Measurements from ENCODE around the gene ZNF408.

ZNF408 gene

GRCh38 chr11:46675949-46676348 is 24.9 kb upstream of the ZNF408 start:
- DNase-seq (ENCODE audit: low read depth in 4 of 4, low spot score in 1 of 4): no peak

- DNase-seq (ENCODE audit: low read depth in 4 of 4, low spot score in 1 of 4): no peak
Observed at GRCh38 chr11:46676436-46677158, 24.2 kb upstream of the ZNF408 start.

- no peak for DNase-seq (ENCODE audit: low read depth in 4 of 4, low spot score in 1 of 4)
Observed at GRCh38 chr11:46677169-46677568, 23.7 kb upstream of the ZNF408 start.

DNA sequence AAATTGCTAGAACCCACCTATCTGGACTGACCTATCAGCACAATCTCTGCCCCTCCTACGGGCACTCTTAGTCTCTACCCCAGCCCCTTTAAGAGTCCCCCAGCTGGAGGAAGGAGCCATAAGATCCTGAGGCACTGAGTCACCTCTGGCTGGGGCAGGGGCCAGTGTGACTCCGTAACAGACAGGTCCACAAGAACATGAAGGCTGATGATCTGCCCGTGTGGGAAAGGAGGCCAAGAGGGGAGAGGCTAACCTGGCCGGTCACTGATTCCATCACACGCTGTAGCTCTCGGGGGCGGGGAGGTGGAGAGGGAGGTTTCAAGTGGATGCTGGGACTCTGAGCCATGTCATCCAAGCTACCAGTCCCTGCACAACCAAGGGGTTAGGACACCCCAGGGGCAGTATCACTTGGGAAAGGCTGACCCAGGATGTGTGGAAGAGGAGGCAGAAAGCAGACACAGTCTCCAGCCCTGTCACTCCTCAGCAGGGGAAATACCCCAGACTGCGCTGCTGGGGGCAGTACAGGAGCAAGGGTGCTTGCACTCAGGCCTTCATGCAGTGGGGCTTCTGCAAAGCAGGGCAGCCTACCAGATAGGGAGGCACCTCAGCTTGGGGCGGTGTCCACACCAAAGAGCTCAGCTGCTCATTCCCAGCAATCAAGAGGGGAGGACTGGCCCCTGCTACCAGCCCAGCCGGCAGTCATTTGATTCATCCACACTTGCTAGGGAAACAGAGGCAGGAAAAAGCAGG is 22.7 kb upstream of the ZNF408 start:
- no peak for DNase-seq (ENCODE audit: low read depth in 4 of 4, low spot score in 1 of 4)

- DNase-seq (ENCODE audit: low read depth in 4 of 4, low spot score in 1 of 4): no peak
Observed at GRCh38 chr11:46678741-46679130, 22.1 kb upstream of the ZNF408 start.

DNA sequence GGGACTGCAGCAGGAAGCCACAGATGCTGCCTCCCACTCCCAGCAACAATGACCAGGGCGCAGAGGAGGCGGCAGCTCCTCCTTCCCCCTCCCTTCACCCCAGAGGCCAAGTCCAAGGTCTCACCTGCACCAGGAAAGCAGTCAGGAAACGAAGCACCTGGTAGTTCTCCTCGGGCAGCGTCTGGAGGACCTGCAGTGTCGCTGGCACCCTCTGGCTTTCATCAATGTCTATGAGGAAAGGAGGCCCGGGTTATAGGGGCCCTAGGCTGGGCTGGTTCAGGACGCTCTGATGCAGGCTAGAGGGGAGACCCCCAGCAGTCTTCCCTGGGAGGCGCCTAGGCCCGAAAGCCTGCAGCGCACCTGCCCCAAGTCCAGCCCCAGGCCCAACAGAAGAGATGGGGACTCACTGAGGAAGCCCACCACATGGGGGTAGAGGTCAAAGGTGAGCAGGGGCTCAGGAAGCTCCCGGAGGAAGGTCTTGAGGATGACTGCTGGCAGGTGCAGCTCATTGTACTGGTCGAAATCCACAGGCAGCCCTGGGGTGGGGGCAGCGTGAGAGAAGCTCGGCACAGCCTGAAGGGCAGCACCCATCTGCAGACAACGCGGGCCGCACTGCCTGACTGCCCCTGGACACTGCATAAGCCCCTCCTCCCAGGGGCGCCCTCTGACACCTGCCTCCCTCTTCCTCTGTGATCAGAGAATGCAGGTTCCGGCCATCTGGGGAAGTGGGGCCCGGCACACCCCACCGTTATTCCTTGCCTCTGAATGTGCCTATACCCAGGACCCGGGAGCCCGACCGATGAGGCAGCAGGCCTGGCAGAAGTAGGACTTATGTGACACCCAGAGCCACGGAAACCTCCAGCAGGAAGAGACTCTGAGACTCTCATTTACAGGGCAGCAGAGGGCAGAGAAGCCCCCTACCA is 21.3 kb upstream of the ZNF408 start:
- DNase-seq (ENCODE audit: low read depth in 4 of 4, low spot score in 1 of 4): no peak

DNA sequence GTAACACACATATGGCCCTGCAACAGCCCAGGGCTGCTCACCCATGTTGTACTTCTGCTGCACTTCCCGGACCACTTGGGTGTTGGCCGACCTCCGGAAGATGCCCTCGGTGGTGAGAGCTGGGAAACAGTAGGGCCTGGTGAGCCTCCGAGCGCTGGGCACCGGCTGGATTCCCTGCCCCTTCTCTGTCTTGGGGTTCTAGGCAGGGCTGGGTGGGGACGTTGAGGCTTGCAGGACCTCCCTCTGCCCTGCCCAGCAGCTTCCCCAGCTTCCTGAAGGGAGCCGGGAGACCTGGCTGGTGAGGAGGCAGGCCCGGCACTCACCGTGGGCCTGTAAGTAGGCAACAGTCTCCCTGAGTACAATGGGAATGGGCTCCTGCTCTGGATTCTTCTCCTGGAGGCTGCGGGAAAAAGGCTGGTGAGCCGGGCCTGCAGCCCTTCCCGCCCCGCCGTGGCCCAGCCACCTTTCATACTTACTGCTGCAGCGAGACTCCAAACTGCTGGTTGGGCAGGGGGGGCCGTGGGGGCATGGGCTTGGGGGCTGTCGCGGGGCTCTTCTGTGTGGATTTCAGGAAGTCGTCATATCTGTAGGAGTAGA is 20.6 kb upstream of the ZNF408 start:
- DNase-seq (ENCODE audit: low read depth in 4 of 4, low spot score in 1 of 4): no peak

DNA sequence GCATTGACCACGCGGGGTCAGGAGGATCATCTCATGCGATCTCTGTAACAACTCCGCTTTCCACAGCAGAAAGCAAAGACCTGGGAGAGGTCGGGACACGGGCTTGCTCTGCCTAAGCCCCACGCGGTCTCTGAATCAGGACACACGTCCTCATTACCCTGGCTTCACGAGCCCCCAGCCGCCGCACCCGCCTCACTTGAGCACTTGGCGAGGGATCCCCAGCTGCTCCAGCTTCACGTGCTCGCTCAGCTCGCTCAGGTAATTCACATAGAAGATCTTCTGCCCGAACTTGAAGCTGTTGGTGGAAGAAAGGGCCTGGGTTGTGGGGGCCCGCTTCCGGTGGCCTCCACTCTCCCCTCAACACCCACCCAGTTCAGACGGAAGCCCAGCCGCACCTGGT is 20.0 kb upstream of the ZNF408 start:
- DNase-seq (ENCODE audit: low read depth in 4 of 4, low spot score in 1 of 4): no peak

- no peak for DNase-seq (ENCODE audit: low read depth in 4 of 4, low spot score in 1 of 4)
Observed at GRCh38 chr11:46681814-46682213, 19.0 kb upstream of the ZNF408 start.

DNA sequence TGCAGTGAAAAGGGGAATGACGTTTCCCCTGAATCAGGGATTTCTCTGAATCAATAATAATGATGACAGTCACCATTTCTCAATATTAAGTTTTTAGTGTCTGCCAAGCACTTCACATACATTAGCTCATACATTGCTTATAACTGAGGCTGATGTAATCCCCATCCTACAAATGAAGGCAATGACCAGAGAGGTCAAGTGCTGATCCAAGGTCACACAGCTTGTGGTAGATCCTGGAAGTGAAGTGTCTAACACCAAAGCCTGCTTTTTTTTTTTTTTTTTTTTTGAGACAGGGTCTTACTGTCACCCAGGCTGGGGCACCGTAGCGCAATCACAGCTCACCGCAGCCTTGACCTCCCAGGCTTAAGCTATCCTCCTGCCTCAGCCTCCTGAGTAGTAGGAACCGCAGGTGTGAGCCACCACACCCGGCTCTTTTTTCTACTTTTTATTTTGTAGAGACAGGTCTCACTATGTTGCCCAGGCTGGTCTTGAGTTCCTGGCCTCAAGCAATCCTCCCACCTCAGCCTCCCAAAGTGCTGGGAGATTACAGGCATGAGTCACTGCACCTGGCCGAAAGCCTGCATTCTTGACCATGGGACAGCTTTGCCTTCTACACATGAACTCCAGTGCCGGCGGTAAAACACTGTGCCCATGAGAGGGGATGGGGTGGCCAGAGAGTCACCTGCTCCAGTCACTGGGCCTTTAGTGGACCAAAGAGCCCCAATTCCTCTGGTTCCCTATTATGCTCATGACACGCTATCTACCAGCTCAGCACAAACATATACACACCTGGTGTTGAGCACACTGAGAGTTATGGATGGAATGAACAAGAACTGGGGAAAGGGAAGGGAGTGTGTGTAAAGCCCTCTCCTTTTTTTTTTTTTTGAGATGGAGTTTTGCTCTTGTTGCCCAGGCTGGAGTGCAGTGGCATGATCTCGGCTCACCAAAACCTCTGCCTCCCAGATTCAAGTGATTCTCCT is 17.8 kb upstream of the ZNF408 start:
- no peak for DNase-seq (ENCODE audit: low read depth in 4 of 4, low spot score in 1 of 4)

DNA sequence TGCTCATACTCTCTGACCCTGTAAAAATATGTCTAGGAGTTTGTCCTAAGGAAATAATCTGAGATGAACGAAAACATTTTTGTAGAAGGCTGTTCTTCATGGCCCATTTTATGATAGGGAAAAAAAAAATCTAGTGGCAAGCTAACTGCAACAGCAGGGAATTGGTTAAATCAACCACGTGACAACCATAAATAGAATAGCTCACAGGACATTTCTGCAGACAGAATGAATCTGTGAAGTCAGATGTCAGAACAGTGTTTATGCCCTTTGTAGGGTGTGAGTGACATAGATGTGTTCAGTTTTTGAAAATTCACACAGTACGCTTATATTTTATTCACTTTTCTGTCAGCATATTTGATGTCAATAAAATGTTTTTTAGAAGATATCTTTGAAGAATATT is 16.5 kb upstream of the ZNF408 start:
- DNase-seq (ENCODE audit: low read depth in 4 of 4, low spot score in 1 of 4): no peak

DNA sequence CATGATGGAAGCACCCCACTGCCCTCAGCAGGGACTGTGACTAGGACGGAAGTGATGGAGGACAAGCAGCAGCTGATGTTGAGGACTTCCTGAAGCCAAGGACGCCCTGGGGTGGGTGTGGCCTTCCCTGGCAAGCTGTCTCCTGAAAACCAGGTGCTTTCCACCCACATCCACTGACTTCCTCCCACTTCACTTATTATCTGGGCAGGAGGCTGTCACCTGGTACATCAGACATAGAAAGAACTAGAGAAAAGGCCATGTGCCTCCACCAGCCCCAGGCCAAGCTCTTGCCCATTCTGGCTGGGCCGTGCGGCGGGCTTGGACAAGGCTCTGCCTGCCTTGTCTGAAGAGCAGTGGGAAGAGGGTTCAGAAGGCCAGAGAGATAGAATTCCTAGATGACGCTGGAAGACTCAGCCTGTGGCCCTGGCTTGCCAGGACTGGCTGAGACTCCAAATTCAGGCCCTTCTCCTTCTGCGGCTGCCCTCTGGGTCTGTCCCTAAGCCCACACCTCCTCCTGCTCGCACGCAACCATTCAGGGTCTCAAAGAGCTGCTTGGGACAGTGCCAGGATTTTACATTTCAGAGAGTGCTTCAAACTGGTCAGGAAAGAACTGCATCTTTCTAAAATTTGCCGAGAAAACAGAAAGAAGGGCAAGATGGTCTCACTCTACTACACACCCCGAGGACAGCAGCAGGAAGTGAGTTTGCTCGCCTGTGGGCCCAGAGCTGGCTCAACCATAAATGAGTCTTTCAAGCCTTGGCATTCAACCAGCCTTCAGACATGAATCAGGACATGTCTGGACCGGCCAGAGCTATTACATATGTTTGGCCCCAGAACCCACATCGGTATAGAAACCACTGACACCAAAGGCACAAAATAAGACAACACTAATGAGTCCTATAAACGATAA is 13.7 kb upstream of the ZNF408 start:
- no peak for DNase-seq (ENCODE audit: low read depth in 4 of 4, low spot score in 1 of 4)

- no peak for DNase-seq (ENCODE audit: low read depth in 4 of 4, low spot score in 1 of 4)
Observed at GRCh38 chr11:46690702-46691101, 10.1 kb upstream of the ZNF408 start.

DNA sequence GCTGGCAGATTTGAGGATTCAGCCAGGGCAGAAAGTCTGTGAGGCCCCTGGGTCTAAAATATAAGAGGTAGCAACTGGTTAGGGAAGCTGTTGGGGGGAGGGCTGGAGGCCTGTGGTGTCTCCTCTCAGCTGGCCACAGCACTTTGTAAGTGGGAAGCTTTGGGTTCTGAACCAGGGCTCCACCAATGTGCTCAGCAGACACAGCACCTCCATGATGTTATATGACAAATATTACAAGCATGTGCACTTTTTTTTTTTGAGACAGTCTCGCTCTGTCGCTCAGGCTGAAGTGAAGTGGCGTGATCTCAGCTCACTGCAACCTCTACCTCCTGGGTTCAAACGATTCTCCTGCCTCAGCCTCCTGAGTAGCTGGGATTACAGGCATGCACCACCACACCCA is 8.4 kb upstream of the ZNF408 start:
- DNase-seq (ENCODE audit: low read depth in 4 of 4, low spot score in 1 of 4): no peak

GRCh38 chr11:46693597-46694012 is 7.2 kb upstream of the ZNF408 start:
- no peak for DNase-seq (ENCODE audit: low read depth in 4 of 4, low spot score in 1 of 4)

DNA sequence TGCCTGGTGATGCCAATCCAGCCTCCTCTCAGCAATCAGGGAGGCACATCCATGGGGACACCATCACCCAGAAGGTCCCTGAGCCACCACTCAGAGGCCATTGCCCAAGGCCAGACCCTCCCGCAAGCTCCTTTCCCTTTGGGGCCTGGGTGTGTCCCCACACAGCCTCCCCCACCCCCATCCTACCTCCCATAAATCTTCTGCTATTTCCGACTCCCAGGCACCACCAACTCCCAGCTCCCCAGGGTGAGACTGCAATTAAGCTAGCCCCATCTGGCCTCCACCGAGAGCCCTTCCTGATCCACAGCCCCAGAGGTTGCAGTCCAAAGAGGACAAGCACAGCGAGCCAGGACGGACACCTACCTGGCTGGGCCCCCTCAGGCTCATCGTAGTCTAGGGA is 6.8 kb upstream of the ZNF408 start:
- DNase-seq (ENCODE audit: low read depth in 4 of 4, low spot score in 1 of 4): no peak

DNA sequence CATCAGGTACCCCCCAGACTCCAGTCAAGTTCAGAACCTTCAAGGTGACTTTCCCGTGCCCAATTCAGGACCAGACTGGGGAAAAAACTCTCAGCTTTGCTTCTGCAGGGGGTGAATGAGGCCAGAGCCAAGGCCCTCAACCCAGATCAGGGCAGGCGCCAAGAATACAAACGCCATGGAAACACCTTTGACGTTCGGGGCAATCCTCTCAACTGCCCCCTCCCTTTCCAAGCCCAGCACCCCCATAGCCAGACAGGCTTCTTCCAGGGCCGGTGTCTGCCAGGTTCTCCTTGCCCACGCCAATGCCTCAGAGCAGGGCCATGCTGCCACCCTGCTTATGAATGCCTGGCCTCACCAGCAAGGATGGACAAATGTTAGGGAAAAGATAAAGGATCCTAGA is 6.2 kb upstream of the ZNF408 start:
- no peak for DNase-seq (ENCODE audit: low read depth in 4 of 4, low spot score in 1 of 4)

GRCh38 chr11:46695345-46696211 is 5.3 kb upstream of the ZNF408 start:
- no peak for DNase-seq (ENCODE audit: low read depth in 4 of 4, low spot score in 1 of 4)
